GM18861 (cell line): Measurements from ENCODE around the gene ERBB4.

Experiments
- ATAC-seq: cut with Tn5 transposase; IDR thresholded peaks from one replicate; pipeline ENCODE4 v1.9.1; 2021; ENCODE audit not compliant: unreplicated experiment

ERBB4 gene

DNA sequence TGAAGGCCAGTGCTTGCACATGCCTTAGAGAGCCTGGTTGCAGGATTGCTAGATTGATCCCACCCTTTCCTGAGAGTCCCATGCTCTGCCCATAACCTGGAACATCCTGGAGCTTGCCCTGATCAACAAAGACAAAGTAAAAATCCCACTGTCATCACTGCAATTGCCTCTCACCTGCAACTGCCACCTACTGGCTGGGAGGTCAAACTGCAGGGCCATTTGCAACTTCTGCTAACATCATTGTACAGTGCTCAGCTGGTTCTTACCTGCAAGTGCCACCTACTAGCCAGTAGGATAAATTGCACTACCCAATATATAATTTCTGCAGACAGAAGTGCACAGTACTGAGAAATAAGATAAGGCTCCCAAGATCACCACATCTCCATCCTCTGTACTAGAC, 1034.7 kb downstream of the ERBB4 start:
- ATAC-seq: peak; percentile 64

DNA sequence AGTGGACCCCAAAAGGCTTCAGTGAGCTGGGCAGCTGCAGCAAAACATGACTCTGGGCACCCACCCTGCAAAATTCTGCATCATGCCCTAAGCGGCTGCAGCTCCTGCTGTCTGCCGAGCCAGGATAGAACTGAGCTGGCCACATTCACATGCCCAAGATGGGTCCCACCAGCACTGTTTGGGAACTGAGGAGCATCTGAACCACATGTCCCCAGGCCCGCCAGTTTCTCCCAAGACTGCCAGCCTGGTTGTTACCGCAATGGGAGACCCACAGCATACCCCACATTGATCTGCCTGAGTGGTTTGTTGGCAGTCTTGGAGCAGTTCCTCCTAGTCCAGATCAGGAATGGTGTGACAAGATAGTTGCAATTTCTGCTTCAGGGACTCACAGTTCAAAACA, 1035.4 kb downstream of the ERBB4 start:
- ATAC-seq: no peak

DNA sequence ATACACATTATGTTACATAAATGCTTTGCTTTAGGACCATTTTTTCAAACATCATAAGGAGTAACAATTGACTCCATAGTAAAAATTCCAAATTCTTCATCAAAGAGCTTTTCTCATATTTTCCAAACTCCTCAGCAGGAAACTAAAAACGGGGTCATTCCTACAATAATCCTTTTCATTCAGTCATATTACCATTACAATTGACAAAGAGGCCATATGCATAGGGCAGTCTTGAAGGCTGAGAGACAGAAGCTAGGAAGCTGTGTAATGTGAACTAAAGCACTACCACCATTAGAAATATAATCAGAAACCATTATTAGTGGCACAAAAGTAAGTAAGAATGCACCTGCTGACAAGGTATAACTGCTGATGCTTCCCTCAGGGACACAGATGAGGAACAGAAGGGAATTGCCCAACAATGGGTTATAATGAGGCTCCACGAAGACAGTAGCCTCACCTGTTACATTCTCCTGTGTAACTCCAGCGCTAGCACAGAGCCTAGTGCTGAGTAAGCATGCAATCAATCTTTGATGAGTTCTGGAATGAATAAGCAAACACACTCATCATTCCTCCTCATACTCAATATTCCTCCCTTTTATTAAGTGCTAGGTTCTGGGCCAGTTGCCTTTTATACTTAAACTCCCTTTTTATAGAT, 1039.9 kb downstream of the ERBB4 start:
- no peak for ATAC-seq

DNA sequence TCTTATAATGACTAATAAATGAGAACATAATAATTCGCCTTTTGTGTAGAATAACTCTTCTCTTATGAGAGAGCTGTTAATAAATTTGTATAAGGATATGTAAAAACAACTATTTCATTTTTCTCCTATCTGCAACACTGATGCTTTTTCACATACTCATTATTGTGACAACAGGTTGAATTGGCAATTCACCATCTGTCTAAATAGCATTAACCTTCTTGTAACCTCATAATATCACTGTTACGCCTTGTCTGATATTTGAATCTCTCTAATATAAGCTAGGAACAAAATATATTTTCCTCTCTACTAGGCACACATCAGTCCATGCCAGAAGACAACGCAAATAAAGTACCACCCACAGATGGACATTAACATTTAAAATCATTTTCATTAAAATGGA, 1043.3 kb downstream of the ERBB4 start:
- ATAC-seq: no peak

DNA sequence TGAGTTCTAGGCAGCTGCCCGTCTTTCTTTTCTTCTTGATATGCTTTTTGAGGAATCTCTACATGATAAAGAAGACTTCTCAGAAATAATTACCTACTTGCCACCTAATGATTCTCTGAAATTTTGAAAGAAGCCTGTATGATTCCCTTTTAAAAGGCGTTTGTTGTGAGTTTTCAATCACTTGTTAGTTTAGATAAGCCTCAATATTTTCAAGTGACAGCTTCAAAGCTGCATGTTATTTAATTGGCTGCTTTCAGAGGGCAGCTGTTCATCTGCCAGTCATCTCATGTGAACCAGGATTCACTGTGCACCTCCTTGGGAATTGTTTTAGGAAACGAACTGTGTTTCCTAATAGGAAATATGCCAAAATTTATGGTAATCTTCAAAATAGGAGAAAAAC, 1044.1 kb downstream of the ERBB4 start:
- ATAC-seq: no peak

DNA sequence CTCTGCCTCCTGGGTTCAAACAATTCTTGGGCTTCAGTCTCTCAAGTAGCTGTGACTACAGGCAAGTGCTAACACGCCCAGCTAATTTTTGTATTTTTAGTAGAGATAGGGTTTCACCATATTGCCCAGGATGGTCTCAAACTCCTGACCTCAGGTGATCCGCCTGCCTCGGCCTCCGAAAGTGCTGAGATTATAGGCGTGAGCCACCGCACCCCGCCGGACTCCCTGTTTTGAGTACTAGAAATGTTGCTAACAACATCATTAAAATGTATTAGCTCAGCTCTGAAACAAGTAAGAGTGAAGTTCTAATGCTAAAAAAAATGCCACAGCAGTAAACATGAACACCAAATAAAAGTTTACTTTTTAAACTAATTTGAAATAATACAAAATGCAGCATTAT, 1044.5 kb downstream of the ERBB4 start:
- ATAC-seq: no peak

DNA sequence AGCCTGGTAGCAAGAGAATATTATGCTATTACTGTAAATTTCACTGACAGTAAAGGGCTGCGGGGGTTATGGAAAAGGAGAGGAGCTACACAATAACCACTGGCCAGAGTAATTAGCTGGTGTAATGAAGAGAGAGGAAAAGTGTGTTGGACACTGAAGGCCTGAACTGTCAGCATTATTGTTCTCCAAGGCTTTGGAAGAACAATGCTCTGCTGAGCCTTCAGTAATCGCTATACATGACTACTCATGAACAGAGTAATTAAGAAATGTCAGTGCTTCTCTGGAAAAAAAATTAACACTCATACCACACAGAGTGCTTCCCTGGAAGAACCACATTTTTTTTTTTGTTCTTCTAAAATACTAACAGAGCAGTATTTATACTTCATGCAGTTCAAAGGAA, 1050.9 kb downstream of the ERBB4 start:
- ATAC-seq: no peak

DNA sequence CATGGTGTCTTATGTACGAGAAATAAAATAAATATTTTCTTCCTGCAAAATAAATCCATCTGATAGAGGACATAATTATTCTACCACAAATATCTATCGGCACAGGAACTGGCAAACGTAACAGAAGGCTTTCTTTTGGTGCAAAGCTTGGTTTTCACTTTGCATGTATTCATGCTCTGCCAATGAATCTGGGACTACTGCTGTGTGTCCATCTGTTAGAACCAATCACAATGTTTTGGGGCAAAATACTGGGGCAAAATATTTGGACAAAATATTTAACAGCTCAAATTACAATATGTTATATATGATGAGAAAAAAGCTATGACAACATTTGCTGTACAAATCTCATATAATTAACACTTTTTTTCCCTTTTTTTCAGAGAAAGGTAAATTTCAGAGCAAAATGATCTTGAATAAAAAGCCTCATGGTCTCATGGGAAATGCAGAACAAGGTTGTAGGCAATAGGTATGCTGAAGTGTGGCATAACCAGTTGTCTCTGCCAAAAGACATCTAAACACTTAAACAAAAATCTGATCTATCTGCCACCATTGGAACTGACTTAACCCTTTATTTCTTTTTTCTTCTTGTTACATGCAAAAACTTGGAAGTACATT, 1059.0 kb downstream of the ERBB4 start:
- no peak for ATAC-seq

DNA sequence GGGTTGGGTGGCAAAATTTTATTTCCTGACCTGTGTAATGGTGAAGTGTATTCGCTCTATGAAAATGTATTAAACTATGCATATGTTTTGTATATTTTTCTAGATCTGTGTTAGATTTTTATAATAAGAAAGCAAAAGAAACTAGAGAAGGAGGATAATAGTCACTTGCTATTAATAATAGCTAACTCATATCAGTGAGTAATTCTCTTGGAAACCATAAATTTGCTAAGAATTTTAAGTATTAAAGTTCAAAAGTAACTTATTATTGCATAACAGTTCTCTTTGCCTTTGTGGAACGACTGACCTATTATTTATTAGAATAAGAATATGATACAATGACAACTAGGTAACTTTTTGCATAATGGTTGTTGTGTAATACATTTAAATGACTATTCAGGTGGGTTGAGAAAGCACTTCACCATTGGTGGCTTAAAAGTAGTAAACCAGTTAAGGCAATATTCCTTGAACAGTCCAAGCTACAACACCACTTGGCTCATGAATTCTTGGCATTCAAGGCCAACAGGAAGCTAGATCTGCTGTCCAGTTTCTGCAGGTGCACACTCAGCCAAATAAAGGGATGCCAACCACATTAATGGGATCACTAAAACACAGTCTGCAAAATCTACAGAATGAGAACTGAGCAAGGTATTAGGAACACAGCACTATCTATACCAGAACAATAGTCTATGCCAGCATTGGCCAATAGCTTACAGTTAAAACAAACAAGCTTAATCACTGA, 1060.9 kb downstream of the ERBB4 start:
- ATAC-seq: no peak

DNA sequence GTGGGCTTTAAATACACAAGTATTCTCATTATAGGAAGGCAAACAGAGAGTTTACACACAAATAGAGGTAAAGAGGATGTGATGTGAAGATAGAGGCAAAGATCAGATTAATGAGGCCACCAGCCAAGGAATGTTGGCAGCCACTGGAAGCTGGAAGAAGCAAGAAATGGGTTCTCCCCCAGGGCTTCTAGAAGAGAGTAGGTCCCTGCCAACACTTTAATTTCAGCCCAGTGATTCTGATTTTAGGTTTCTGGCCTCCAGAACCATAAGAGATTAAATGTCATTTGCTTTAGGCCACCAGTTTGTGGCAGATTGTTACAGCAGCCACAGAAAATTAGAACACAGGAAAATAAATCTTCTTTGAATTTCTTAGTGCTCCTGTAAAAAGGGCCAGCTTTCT, 1065.5 kb downstream of the ERBB4 start:
- ATAC-seq: no peak

DNA sequence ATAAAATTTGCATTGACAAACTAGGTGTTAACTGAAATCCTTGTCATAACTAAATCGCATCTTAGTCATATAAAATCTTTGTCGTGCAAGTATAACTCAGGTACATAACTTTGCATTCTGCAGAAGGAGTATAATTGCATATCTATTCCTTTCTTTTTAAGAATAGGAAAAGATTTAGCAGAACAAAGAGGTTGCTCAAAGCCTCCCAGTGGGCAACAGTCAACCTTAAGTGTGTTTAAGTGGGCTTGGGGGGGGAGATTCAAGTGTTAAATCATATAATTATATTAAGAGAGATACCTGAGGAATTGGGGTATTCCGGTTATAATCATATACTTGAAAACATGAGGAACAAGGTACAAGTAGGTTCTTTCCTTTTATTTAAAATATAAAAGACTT, 1068.9 kb downstream of the ERBB4 start:
- ATAC-seq: no peak

DNA sequence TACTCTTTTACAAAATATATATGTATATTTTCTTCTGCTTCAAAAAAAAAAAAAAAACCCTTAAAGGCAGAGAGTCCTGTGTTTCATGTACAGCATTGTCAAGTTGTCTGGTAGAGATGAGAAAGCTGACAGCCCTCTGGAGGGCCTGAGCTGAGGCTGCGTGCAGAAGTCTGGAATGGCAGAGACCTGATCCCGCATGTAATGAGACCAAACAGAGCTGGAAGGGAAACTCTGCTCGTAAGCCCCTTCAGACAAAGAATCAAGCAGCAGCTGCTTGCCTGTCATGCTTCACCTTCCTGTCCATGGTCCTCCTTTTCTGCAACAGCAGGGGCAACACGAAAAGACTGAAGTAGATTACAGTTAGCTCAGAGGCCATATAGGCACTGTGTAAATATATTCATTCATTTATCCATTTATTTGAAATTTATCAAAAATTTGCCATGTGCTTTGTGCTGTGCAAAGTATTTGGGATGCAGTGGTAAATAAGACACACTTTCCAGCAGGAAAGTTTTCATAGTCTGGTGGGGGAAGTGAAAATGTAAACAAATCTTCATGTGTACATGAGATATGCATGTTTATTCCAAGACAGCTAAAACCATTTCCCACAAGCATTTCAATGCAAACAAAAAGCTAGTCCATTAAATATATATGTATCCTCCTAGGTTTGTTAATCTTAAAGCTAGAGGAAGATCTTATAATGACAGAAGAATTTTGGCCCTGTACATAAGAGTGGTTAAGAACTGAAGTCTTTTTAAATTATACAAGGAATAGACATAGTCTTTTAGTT, 1069.5 kb downstream of the ERBB4 start:
- ATAC-seq: no peak

DNA sequence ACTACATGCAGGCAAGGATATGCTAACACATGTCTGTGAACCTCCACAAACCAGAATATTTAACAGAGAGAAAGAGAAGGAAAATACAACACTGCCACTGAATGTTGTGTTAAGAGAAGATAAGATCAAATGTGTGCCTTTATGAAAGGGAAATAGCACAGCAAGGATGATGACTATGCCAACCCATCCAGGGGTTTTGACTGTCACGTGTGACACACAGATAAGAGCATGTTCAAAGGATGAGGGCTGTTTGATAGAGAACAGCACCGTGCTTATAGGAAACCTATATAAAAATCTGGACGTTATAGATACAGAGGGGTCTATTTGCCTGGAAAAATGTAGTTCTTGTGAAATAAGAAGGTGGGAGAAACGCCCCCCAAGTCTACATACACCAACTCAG, 1070.4 kb downstream of the ERBB4 start:
- no peak for ATAC-seq

DNA sequence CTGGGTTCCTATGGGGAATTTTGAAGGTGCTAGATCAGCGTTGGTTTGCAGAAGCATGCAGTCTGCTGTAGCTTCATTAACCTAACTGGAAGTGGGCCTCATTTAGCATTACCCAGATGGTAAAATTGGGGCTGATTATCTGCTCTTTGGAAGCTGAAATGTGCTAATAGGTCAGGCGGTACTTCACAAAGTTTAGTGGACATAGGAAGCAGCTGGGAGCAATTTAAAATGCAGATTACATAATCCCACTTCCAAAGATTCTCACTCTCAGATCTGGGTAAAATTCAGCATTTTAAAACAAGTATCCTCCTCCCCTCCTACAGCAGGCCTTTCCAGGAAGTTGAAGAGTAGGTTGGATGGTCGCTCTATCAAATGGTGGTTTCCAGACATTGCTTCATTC, 1075.2 kb downstream of the ERBB4 start:
- ATAC-seq: no peak

DNA sequence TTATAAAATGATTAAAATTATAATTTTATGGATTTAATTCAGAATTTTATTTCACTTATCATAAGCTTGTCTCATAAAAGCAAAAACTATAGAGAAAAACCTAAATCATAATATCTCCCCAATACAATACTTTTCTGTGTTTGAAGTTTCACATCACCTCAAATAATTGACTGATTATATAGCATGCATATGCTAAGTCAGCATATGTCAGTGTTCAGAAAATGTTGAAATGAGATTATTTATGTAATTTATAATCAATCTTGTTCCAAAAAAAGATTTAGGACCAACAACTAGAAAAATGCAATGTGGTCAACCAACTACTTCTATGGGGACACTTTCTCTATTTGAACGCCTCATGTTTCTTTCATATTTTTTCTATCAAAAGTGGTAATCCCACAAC, 1079.6 kb downstream of the ERBB4 start:
- no peak for ATAC-seq

DNA sequence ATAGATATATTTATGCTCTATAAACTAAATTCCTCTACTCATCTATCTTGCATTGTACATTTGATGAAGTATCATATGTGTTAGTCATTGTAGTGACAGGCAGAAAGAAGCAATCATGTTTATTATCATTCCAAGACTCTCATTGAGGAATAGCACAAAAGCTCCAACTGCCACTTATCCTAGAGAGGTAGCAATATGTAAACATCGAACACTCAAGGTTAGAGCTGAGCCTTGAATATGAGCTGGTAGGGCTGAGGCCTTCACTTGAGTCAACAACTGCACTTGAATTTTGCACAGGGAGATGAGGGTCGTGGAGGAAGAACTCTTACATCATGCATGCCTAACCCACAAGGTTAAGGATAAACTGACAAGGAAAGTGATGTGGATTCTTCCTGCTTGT, 1081.3 kb downstream of the ERBB4 start:
- no peak for ATAC-seq

DNA sequence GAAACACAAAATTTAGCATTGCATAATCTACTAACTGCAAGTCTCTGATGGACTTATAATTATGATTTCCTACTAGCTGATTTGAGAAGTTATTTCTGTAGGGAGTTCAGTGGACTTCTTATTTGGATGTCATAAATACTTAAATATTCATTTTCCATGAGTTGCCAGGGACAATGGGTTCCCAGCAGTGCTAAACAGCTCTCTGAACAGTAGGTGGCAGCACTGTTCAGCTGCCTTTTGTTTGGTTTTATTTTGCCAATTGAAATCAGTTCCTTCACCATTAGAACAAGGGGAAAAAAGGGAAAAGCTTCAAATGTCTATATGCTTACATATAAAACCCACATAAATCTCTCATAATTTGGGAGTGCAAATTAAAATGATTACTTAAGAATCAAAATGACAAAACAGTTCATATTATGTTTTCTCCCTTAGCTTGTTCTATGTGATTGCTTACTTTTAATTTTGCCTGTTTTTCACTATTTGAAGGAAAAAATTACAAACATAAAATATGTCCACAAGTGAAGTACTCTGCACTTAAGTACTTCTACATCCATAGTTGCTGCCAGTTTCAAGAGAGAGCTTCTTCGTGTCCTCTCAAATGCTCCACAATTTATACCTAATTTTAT, 1083.3 kb downstream of the ERBB4 start:
- ATAC-seq: peak; percentile 60

DNA sequence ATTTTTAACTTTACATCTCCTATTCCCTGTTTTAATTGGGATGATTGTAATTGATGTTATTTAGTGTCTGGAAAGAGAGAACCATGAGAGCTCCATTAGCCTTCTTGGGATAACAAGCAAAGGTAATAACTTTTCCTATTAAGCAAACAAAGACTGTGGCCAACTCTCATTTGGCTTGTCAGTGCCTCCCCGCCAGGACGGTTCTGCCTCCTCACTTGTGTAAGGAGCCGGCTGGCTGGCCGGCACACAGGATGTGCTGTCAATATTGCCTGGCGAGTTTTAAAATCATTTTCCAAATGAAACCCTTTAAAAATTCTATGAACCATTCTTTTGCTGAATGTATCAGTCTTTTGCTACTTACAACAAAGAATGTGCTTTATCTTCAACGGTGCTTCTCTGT, 1083.9 kb downstream of the ERBB4 start:
- no peak for ATAC-seq

DNA sequence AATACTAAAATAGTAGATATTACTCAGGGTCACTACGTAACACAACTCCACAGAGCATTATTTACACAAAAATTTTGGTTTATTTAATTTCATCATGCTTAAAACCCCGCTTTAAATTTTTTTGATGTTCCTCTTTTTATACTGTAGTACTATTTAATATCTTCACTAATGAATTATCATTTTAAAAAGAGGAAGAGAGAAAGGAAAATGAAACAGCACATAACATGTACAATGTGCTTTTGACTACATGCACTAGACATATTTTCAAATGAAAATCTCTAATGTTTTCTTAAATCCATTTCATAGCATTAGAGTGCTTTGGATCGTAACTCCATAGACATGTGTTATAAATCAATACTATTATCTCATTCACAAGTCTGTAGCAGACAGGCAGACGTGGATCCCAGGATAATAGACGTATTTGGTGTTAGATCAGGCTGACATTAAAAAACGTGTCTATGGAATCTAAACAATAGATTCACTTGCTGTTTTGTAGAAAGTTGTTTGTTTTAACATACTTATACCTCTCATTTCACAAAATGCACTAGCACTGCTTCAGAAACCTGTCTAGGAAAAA, 1085.2 kb downstream of the ERBB4 start:
- ATAC-seq: no peak

DNA sequence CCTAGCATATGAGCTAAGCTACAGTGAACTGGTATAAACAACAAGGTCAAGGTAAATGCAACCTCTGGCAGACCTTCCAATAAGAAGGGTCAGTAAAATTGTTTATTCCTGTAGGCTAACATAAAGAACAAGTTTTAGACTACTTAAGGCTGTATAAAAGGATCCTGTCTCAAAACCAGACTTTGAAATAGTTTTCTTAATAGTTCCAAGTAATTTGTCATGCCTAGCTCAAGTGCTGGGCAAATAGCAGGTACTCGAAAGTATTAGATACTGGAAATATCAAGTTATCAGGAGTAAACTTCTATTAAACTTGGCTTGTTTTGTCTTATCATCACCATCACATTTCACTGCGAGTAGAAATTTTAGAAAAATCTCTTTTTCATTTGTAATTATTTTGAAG, 1087.0 kb downstream of the ERBB4 start:
- ATAC-seq: no peak

DNA sequence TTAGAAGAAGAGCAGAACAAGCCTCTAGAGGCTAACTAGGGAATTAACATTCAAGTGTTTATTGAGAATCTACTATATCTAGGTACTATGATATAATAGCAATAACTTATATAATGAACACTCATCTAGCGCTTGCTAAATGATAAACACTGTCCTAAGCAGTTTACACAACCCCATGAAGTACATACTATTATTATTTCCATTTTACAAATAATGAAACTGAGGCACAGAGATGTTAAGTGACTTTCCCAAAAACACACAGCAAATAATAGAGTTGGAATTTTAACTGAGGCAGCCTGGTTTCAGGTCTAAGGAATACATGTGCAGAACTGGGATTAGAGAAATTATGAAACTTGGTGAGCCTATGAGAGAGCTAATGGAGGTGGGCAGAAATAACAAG, 1088.8 kb downstream of the ERBB4 start:
- ATAC-seq: no peak
